Measurements from ENCODE around the gene DGKG. TPM values are rescaled to one million over a fixed set of nuclear protein-coding genes. Genes with fewer than 3 reads are reported as not detected.

The DGKG gene
- total RNA-seq, 2 donors from 2014 or later: 0.17 to 0.64 TPM

GRCh38 chr3:186208296-186208989 is 153.6 kb downstream of the DGKG start:
- DNase-seq: no peak
- Histone ChIP-seq H3K9ac (ENCODE audit: low read depth in 2 of 2, low read length in 2 of 2) (no peak overlapping the region), H3K4me1 (no peaks in the 10 kb centered on the region), H3K4me3 (no peak overlapping the region), H3K27ac (no peak overlapping the region), H3K36me3 (no peaks in the 10 kb centered on the region), H3K9me3 (no peaks in the 10 kb centered on the region), H3K27me3 (no peaks in the 10 kb centered on the region)
- intact Hi-C loops (cut with DNase I): no loop called here
- TF ChIP-seq CTCF (IDR thresholded peaks at IDR 0.05): no peak

GRCh38 chr3:186207515-186207914 is 154.5 kb downstream of the DGKG start:
- TF ChIP-seq CTCF (IDR thresholded peaks at IDR 0.05): no peak
- no peak overlapping the region for H3K4me3 ChIP-seq
- H3K9me3 ChIP-seq: no peaks in the 10 kb centered on the region
- no peaks in the 10 kb centered on the region for H3K36me3 ChIP-seq
- intact Hi-C loops (cut with DNase I): no loop called here
- H3K9ac ChIP-seq (ENCODE audit: low read depth in 2 of 2, low read length in 2 of 2): no peak overlapping the region
- no peaks in the 10 kb centered on the region for H3K4me1 ChIP-seq
- DNase-seq: no peak
- no peaks in the 10 kb centered on the region for H3K27me3 ChIP-seq
- no peak overlapping the region for H3K27ac ChIP-seq

- Histone ChIP-seq H3K36me3 (no peaks in the 10 kb centered on the region), H3K9me3 (no peaks in the 10 kb centered on the region), H3K27ac (no peak overlapping the region), H3K9ac (ENCODE audit: low read depth in 2 of 2, low read length in 2 of 2) (no peak overlapping the region), H3K4me3 (no peak overlapping the region), H3K4me1 (no peaks in the 10 kb centered on the region), H3K27me3 (no peaks in the 10 kb centered on the region)
- intact Hi-C loops (cut with DNase I): no loop called here
- no peak for DNase-seq
- no peak for TF ChIP-seq CTCF (IDR thresholded peaks at IDR 0.05)
Observed at GRCh38 chr3:186200726-186201125, 161.3 kb downstream of the DGKG start.

GRCh38 chr3:186198442-186198841 is 163.6 kb downstream of the DGKG start:
- no peak for TF ChIP-seq CTCF (IDR thresholded peaks at IDR 0.05)
- peaks cover 17% of the 10 kb centered on the region for H3K27me3 ChIP-seq
- intact Hi-C loops (cut with DNase I): no loop called here
- H3K9me3 ChIP-seq: no peaks in the 10 kb centered on the region
- no peak overlapping the region for H3K27ac ChIP-seq
- DNase-seq: no peak
- no peaks in the 10 kb centered on the region for H3K4me1 ChIP-seq
- H3K4me3 ChIP-seq: no peak overlapping the region
- no peaks in the 10 kb centered on the region for H3K36me3 ChIP-seq
- H3K9ac ChIP-seq (ENCODE audit: low read depth in 2 of 2, low read length in 2 of 2): no peak overlapping the region

- no peaks in the 10 kb centered on the region for H3K4me1 ChIP-seq
- no peak overlapping the region for H3K27ac ChIP-seq
- no peak overlapping the region for H3K9ac ChIP-seq (ENCODE audit: low read depth in 2 of 2, low read length in 2 of 2)
- H3K36me3 ChIP-seq: no peaks in the 10 kb centered on the region
- H3K27me3 ChIP-seq: peaks cover 24% of the 10 kb centered on the region
- TF ChIP-seq CTCF (IDR thresholded peaks at IDR 0.05): no peak
- no peaks in the 10 kb centered on the region for H3K9me3 ChIP-seq
- intact Hi-C loops (cut with DNase I): no loop called here
- no peak for DNase-seq
- H3K4me3 ChIP-seq: no peak overlapping the region
Observed at GRCh38 chr3:186194451-186194811, 167.6 kb downstream of the DGKG start.
